Esophagus muscularis mucosa (tissue), 3 donors: ENCODE measurements around the gene RBP7.

Experiments
- POLR2A ChIP-seq: fragments of 450-650 bp; IDR thresholded peaks from one replicate; pipeline ENCODE4 v1.6.1; 2017; ENCODE audit warnings: antibody characterized with exemption, moderate library complexity, mild to moderate bottlenecking, low read depth
- TF ChIP-seq, protein P1 (sequence below), 3 experiments: fragments of 200-600 bp in 2 of 3; fragments of 450-650 bp in 1 of 3; sonication (generic) in 2 of 3; IDR thresholded peaks; one replicate each; pipeline ENCODE4 v1.5.1; 2017 to 2019; ENCODE audit warnings: antibody characterized with exemption in 3 of 3, mild to moderate bottlenecking in 2 of 3, moderate library complexity in 1 of 3

DNA sequence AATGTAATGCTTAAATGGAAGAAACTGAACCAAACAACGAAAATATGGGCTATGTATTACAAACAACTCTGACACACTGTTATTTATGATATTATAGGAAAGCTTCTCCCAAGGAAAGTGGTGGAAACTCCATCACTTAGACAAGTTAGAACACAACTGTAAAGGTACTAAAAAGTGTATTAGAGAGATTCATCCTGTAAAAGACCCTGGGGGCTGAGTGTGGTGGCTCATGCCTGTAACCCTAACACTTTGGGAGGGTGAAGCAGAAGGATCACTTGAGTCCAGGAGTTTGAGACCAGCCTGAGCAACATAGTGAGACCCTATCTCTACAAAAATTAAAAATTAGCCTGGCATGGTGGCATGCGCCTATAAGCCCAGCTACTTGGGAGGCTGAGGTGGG is 28.3 kb downstream of the RBP7 start:
- TF ChIP-seq, protein P1, sequence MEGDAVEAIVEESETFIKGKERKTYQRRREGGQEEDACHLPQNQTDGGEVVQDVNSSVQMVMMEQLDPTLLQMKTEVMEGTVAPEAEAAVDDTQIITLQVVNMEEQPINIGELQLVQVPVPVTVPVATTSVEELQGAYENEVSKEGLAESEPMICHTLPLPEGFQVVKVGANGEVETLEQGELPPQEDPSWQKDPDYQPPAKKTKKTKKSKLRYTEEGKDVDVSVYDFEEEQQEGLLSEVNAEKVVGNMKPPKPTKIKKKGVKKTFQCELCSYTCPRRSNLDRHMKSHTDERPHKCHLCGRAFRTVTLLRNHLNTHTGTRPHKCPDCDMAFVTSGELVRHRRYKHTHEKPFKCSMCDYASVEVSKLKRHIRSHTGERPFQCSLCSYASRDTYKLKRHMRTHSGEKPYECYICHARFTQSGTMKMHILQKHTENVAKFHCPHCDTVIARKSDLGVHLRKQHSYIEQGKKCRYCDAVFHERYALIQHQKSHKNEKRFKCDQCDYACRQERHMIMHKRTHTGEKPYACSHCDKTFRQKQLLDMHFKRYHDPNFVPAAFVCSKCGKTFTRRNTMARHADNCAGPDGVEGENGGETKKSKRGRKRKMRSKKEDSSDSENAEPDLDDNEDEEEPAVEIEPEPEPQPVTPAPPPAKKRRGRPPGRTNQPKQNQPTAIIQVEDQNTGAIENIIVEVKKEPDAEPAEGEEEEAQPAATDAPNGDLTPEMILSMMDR (IDR thresholded peaks at IDR 0.05) = no peak
- TF ChIP-seq POLR2A = no peak
